HG03520 (cell line): ENCODE results near the gene AMIGO1.

ENCODE experiments used
- ATAC-seq: cut with Tn5 transposase; IDR thresholded peaks from one replicate; pipeline ENCODE4 v1.9.1; 2021; ENCODE audit warnings: mild to moderate bottlenecking, moderate library complexity; ENCODE audit not compliant: unreplicated experiment

Gene AMIGO1

DNA sequence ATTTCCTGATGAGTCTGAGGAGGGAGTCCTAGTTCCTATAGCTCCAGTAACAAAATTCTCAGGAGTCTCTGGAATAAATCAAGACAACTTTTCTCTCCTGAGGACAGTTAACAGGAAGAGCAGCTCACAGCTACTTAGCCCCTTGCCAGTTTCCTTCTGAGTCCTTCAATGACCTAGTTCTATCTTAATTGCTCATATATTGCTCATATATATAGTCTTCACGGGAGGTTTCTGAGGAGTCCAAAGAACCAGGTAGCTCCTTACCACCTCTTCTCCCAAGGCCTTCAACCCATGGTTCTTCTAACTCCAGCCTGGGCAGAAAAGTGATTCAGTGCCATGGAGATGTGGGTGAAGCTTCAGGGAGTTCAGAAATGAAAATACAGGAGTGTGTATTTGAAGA lies 4.6 kb downstream of the AMIGO1 start:
- no peak for ATAC-seq

DNA sequence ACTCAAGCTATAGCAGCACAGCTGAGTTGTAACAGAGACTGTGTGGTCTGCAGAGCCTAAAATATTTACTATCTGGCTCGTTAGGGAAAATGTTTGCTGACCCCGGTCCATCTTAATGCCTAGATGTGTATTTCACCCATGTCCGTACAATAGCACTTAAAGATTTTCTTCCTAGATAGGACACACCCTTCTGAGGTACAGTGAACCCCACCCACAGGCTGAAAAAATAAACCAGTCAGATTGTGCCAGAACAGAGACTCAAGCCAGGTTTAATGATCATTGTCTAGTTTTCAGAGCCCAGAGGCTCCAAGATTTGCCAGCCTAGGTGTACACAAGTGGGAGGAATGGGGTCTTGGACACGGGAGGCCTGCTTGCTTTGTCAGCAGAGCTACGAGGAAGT lies 5.6 kb downstream of the AMIGO1 start:
- ATAC-seq: no peak

DNA sequence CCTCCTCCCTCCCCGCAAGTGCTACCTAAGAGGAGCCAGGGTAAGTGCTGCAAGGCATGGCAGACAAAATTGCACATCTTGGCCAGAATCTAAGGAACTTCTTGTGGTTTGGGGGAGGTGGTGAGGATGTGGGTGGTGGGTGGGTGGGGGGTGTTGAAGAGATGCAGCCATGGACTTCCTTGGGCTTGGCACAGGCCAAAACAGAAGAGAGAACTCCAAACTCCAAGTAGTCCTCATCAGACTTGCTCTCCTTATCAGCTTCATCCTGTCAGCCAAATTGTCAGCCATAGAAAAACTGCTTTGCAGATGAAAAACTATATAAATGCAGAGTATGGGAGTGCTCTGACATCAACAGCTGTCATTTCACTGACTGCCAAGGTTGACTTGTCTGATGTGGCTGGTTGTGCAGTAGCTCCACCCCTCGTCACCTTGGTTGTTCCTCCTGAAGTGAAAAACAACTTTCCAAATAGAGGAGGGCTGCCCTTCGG lies 7.1 kb downstream of the AMIGO1 start:
- ATAC-seq: no peak

DNA sequence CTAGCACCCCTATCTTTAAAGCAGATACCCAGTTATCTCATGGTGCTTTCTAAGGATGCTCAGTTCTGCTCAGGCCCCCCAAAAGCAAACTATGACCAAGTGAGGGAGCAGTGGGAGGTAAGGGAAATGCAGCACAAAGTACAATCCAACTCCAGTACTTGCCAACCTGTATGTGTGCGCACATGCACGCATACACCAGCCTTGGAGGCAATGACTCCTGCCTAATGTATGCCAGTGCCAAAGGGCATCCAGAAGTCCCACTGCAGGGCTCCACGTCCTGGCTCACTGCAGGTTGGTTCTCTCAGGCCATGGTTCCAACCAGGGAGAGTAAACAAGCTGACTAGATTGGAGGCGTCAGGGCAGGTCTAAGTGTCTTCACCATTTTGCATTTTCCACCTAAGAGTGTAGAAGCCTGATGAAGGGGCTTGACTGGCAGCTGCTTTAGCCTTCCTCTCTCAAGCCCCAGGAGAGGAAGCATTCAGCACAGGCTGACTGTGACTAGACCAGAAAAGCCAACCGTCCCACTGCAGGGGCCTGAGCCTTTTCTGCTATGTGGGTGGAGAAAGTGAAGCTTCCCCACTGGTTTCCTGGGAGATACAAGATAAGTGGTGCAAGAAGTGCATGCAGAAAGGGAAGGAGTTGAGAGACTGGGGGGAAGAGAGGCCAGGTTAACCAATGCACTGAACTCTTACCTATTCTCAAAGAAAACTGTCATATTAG lies 7.7 kb downstream of the AMIGO1 start:
- ATAC-seq: no peak

DNA sequence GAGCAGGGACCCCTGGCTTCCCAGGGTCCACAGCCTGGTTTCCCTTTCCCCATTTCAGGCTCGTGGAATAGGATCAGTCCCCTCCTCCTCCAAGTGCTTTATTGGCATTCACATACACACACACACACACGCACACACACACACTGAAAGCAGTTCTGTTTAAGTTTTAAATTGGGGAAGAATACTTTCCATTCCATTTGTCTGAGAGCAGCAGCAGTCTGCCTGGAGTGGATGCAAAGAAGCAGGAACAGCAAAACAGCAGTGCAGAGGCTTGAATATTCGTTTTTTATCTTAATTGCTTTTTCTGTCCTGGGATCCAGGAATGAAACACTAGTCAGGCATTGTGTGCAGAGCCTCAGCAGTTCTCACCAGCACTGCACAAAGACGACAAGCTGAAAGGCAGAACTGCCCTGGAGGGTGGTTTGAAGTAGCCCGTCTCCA lies 8.6 kb downstream of the AMIGO1 start:
- no peak for ATAC-seq

DNA sequence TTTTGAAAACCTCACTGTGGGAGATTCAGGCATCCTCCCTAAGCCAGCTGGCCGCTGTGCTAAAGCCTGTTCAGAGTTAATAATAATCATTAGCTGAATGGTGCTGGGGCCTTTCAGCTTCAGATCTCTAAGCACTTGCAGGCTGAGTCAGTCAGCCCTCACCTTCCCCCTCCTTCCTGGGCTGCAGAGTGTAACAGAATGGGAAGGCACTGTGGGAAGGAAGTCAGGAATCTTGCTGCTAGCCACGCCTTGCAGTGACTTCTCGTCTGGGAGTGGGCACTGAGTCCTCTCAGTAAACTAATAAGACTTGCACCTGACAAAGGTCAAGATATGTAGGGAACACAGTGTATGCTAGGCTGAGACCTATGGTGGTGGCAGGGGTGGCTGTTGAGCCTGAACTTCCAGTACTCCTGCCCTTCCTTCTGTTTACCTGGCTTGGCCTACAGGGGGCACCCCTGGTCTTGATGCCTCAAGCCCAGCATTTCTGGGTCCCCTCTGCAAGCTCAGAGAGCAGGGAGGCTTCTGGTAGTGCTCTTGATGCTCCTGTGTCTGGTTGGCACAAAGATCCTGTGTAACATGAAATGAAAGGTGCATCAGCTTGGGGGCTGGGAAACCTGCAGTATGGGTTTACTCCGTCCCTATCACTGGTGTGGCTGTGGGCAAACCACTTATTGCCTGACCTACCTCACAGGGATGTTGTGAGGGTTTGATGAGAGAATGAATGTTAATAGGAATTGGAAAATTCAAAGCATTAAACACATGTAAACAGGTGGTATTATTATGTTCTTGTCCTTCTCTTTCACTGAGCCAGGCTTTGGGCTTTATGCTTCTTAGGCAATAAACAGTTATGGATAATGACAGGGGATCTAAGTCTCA lies 9.6 kb downstream of the AMIGO1 start:
- ATAC-seq: no peak

DNA sequence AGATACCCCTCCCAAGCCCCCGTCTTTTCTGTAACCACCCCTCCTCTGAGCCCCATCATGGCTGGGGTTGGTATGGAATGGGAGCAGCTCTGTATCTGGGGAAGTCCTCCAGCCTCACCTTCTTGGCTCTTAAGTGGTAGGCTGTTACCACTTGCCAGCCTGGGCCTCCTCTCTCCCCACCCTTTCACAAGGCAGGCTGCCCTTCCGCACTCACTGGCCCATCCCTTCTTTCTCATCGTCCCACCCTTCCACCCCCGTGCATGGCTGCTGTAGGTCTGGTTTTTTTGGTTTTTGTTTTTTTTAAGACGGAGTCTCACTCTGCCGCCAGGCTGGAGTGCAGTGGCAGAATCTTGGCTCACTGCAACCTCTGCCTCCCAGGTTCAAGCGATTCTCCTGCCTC lies 10.4 kb downstream of the AMIGO1 start:
- ATAC-seq: no peak

DNA sequence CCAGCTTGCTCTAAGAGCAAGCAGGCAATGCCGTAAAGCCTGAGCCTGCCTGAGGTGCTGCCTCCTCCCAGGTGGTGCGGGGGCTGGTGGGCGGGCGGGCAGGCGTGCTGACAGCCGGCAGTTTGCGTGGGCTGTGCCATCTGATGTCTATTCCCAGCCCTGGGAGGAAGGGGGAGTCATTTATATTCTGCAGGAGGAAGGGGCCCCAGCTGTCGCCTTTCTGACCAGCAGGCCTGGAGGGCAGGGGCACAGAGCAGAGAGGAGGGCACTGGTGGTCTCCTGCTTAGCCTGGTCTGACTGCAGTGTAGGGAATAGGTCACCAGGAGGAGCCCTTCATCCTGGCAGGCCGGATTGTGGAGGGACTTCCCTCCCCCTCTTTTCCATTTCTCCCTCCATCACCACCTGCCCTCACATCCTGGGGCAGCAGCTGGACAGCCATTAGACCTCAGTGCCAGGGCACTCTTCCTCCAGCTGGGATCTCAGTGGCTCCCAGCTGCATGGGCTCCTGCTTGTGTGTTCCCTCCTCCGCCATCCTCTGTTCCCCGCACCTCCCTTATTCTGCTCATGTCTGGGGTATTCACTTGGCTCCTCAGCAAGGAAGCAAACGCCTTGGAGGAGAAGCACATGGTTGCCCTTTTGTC lies 11.2 kb downstream of the AMIGO1 start:
- no peak for ATAC-seq

DNA sequence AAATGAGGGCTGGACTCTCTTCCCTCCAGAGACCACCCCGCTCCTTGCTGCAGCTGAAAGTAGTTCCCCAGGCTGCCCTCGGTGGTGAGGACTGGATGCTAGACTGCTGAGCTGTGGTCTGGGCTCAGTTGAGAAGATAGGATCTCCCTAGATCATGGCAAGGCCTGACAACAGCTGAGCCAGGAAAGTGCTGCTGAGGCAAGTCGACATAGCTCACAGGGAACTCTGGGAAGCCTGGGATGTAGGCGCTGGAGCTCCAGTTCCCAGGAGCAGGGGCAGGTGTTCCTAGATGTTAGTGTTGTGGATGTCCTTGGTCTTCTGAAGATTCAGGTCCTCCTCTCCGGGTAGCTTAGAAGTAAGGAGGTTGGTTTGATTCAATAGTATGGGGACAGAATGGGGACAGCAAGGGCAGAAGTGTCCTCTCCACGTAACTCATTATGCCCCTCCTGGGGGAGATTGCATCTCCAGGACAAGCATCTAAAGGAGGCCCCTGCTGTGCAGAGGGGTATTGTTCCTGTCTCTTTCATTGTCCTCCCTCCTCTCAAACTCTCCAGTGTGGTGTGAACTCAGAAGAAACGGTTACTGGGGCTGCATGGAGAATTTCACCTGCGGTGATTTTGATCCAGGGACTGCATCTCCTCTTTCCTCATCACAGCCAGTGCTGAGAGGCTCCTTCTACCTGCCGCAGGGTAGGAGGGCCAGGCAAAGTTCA lies 11.9 kb downstream of the AMIGO1 start:
- no peak for ATAC-seq

DNA sequence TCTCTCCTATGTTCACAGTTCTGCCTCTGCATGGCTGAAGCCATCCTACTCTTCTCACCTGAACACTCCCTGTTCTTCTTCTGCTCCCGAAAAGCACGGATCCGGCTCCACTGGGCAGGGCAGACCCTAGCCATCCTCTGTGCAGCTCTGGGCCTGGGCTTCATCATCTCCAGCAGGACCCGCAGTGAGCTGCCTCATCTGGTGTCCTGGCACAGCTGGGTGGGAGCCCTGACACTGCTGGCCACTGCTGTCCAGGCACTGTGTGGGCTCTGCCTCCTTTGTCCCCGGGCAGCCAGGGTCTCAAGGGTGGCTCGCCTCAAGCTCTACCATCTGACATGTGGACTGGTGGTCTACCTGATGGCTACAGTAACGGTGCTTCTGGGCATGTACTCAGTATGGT lies 13.8 kb downstream of the AMIGO1 start:
- ATAC-seq: no peak

DNA sequence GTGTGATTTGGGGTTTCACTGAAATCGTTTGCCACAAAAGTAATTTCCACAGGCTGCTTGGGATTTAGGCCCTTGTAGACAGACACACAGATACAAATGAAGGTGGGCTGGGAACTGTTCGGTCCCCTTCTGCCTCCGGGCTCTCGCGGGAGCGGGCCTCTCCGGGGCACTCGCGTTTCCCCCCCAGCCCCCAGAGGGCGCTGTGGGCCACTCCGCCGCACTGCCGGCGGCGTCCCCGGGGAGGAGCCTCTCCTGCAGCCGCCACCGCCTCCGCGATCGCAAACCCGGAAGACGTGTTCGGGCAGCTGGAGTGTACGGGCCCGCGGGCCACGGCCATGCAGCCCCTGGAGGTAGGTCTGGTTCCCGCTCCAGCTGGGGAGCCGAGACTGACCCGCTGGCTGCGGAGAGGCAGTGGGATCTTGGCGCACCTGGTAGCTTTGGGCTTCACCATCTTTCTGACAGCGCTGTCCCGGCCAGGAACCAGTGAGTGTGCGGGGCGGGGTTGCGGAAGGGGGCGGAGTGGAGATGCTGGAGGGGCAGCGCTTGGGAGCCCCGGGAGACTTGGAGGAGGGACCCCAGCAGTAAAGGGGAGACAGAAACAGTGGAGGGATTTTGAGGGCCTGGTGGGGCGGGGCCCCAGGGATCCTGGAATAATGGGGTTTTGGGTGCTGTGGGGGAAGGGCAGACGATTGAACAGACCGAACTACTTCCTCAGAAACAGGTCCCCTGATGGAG lies 15.6 kb downstream of the AMIGO1 start, which contains the start of gene CYB561D1:
CYB561D1 (plus strand) TSS at position 290 of the 735 bp plus-strand sequence; CDS start at position 336, 46 bp downstream.
- ATAC-seq: peak; percentile 87

DNA sequence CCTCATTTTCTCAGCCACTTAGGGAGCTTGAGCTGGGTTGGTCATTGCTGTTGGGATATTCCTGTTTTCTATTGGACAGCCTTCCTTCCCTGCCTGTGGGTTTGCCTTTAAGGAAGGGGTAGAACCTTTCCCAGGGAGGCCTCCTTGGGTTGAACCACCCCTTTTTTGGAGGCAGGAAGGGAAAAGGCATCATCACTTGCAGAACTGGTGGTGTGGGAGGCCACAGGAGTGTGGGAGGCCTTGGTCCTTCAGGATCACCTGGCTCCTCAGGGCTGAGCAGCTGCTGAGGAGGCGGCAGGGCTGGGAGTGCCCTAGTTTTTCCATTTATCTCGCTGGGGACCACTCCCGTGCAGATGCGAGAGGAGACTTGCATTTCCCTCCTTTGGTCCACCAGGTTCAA lies 16.3 kb downstream of the AMIGO1 start:
- ATAC-seq: no peak

DNA sequence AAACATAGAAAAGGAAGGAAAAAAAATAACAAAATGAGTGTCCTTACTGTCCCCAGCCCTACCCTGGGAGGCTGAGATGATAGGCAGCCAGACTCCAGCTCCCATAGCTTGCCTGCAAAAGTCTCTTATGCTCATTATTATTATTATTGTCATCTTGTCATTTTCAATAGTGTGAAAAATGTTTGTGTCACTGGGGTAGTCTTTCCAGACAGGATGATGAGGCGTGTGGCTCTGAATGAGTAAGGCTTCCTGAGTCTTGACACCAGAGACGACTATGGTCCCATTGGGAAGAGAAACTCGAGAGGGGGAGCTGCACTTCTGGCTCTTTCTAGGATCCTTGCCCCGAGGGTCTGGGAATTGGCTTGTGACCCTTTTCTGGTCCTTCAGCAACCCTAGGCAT lies 16.7 kb downstream of the AMIGO1 start:
- ATAC-seq: no peak

DNA sequence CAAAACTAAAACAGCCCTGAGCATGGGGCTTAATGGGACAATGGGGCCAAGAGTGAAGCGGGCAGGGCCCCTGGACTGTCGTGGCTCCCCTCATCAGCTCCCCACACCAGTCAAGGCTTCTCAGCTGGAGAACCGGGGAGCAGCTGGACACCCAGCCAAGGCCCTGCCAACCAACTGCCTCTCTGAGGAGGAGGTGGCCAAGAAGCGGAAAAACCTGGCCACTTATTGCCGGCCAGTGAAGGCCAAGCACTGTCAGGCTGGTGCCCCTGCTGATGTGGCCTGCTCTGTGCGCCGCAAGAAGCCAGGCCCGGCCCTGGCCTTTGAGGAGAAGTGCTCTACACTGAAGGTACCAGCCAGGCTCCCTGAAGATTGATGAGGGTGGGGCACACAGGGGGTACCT lies 18.2 kb downstream of the AMIGO1 start:
- no peak for ATAC-seq

DNA sequence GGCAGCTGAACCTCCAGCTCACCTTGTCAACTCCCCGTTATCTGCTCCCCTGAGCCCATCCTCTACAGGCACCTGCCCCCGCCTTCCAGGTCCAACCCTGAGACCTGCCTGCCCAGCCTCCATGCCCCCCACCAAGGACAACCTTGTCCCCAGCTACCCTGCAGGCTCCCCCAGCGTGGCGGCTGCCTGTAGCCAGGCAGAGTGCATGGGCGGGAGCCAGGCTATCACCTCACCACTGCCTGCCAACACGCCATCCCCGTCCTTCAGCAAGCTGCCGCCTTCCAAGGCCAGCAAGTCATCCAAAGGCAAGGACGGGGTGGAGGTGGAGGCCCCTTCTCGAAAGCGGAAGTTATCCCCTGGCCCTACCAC lies 18.6 kb downstream of the AMIGO1 start:
- no peak for ATAC-seq

DNA sequence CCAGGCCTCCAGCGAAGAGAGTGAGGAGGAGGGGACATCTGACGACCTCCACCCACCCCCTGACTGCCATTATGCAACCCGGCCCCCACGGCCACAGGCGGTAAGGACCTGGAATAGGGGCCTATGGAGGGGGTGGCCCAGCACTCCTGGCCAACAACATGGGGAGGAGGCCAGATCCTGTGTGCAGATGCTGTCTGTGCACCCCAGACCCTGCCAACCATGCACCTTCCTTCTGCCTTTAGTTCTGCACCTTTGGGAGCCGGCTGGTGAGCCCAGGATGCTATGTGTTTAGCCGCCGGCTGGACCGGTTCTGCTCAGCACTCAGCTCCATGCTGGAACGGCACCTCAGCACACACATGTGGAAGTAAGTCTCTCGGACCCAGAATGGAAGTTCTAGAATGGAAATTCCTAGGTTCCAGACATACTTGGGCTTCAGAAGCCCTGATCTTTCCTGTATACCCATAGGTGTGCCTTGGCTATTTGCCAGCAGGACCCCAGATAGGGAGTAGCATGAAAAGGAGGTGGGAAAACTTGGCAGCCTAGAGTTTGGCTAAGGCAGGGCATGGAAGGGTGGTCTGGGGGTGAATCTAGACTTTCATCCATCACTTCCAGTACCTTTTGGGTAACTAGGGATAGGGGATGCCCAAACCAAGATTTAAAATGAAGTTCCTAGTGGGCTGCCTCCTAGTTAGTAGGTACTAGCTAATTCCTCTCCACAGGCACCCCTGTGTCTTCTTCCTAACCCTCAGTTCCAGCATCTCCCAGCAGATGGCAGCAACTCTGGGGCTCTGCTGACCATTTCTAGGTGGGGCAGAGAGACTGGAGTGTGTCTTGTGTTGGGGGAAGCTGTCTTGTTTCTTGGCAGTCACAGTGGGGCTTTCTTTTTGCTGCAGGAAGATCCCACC lies 19.2 kb downstream of the AMIGO1 start:
- ATAC-seq: no peak

DNA sequence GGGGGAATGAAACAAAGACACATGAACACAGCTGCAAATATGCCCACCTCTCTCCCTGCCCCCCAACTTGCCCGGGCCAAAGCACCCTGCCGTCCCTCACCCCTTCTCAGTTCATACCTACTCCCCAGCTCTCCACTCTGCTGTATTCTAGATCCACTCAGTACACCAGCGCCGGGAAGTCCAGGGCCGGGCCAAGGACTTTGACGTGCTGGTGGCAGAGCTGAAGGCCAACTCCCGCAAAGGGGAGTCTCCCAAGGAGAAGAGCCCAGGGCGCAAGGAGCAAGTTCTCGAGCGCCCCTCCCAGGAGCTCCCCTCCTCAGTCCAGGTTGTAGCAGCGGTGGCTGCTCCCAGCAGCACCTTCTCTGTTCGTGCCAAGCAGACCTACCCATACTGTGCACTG lies 20.8 kb downstream of the AMIGO1 start:
- ATAC-seq: no peak

DNA sequence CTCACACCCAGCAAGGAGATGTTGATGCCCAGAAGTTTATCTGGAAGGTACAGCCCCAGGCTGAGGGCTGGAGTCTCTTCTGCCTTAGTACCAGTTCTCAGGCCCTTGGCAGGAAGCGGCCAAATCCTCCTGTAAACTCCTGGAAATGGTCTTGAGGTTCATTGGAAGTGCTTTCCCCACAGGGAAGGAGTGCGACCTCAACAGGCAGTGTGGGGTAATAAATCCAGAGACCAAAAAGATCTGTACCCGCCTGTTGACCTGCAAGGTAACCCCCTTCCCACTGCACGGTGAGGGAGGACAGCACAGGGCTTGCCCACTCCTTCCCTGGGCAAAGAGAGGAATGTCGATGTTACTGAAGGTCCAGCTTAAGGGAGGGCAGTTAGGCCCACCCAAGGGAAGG lies 21.3 kb downstream of the AMIGO1 start:
- ATAC-seq: no peak

DNA sequence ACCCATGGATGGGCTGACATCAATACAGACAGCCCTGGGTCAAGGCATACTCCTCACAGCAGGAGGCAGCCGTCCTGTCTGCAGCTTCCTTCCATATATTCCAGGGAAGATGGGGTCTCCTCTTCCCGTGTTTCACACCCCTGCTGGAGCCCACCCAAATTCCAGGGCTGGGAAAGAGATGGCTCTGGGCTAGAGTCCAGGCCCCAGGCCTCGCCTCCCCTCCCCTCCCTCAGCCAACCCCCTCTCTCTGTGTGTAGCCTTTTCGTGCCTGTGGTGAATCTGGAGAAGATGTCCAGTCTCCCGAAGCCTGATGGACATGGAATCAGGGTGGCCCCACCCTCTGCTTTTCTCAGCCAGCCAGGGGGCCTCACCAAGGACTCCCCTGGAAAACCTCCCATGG lies 22.3 kb downstream of the AMIGO1 start:
- ATAC-seq: no peak
